HepG2 (cell line): ENCODE measurements around the gene FANCE. TPM values are rescaled to one million over a fixed set of nuclear protein-coding genes. Genes with fewer than 3 reads are reported as not detected.
A peak's percentile ranks its signal among the peaks of the same experiment; 100 is the strongest.

ENCODE experiments used
- ARNT2 ChIP-seq: sonication (generic); formaldehyde crosslinking; IDR thresholded peaks from 2 replicates; pipeline ENCODE4 v1.8.0; 2022; ENCODE audit warnings: mild to moderate bottlenecking, low read depth, missing genetic modification reagents, moderate library complexity
- ELF3 ChIP-seq: IDR thresholded peaks from 2 replicates; pipeline ENCODE4 v1.6.1; 2016; ENCODE audit warnings: missing genetic modification reagents, missing compliant biosample characterization
- HDAC2 ChIP-seq: sonication (generic); formaldehyde crosslinking; IDR thresholded peaks from 2 replicates; pipeline ENCODE4 v1.4.0; 2020; ENCODE audit warnings: missing genetic modification reagents
- KDM3A ChIP-seq: IDR thresholded peaks from 2 replicates; pipeline ENCODE4 v1.6.1; 2018; ENCODE audit warnings: low read depth, missing compliant biosample characterization
- KLF16 ChIP-seq, 2 experiments: sonication (generic) in 1 of 2; formaldehyde crosslinking in 1 of 2; IDR thresholded peaks; 2 replicates each; pipeline versions ENCODE4 v1.6.1 to v1.8.0; 2016 to 2023; ENCODE audit warnings: missing genetic modification reagents in 2 of 2, missing compliant biosample characterization in 1 of 2
- MXI1 ChIP-seq: IDR thresholded peaks from 3 replicates; pipeline ENCODE4 v1.6.1; 2012; ENCODE audit warnings: low read depth, low read length, inconsistent platforms, borderline replicate concordance
- NR2F1 ChIP-seq, 2 experiments: fragments of 450-650 bp in 1 of 2; formaldehyde crosslinking in 1 of 2; IDR thresholded peaks; 2 replicates each; pipeline versions ENCODE4 v1.5.0 to v1.6.1; 2016 to 2020; ENCODE audit warnings: mild to moderate bottlenecking in 1 of 2, missing compliant biosample characterization in 1 of 2, missing genetic modification reagents in 1 of 2, moderate library complexity in 1 of 2
- SOX13 ChIP-seq, 3 experiments: fragments of 450-650 bp in 1 of 3; sonication (generic) in 1 of 3; formaldehyde crosslinking in 1 of 3; IDR thresholded peaks in 2 of 3; conservative IDR thresholded peaks in 1 of 3; 2 replicates each; pipeline versions ENCODE4 v1.5.0 to v1.6.1; 2016 to 2020; ENCODE audit warnings: antibody characterized with exemption in 1 of 3, mild to moderate bottlenecking in 1 of 3, missing compliant biosample characterization in 1 of 3, missing genetic modification reagents in 1 of 3, moderate library complexity in 1 of 3
- TGIF2 ChIP-seq: IDR thresholded peaks from 2 replicates; pipeline ENCODE4 v1.6.1; 2016; ENCODE audit warnings: control low read depth, missing compliant biosample characterization
- THAP9 ChIP-seq: sonication (generic); formaldehyde crosslinking; IDR thresholded peaks from 2 replicates; pipeline ENCODE4; 2020; ENCODE audit warnings: missing genetic modification reagents, mild to moderate bottlenecking, borderline replicate concordance
- ZBTB4 ChIP-seq: sonication (generic); formaldehyde crosslinking; IDR thresholded peaks from 2 replicates; pipeline ENCODE4 v1.4.0; 2020; ENCODE audit warnings: missing genetic modification reagents, mild to moderate bottlenecking, borderline replicate concordance
- ZNF550 ChIP-seq: sonication (generic); formaldehyde crosslinking; IDR thresholded peaks from 2 replicates; pipeline ENCODE4 v1.4.0; 2020; ENCODE audit warnings: mild to moderate bottlenecking, missing genetic modification reagents, borderline replicate concordance
- ZNF691 ChIP-seq: sonication (generic); formaldehyde crosslinking; IDR thresholded peaks from 2 replicates; pipeline ENCODE4 v1.4.0; 2020; ENCODE audit warnings: missing genetic modification reagents, low read depth, mild to moderate bottlenecking, borderline replicate concordance
- ZNF777 ChIP-seq: sonication (generic); formaldehyde crosslinking; IDR thresholded peaks from 2 replicates; pipeline ENCODE4 v1.4.0; 2020; ENCODE audit warnings: missing genetic modification reagents
- polyA plus RNA-seq, 8 experiments: library from polyadenylated mRNA; depleted of rRNA in 3 of 8; stranded (reverse) in 7 of 8; unstranded in 1 of 8; fragments of >200 nt; fragmentation: Illumina TruSeq in 4 of 8; extraction: Trizol in 4 of 8; gene quantifications; 2 replicates each; pipeline versions ENCODE4 v1.2.1 to v1.2.3, GENCODE V29; 2011 to 2016; ENCODE audit warnings: low read depth in 4 of 8, missing spikeins in 1 of 8, mixed read lengths in 1 of 8; ENCODE audit not compliant: insufficient read depth in 1 of 8
- total RNA-seq, 5 experiments: library from RNA; depleted of rRNA; stranded (reverse); fragments of >200 nt; fragmentation: Illumina TruSeq; extraction: Trizol; gene quantifications; 2 replicates each; pipeline ENCODE4 v1.2.3, GENCODE V29; 2016; ENCODE audit warnings: low read depth in 1 of 5
- TF ChIP-seq, protein P1 (sequence below): sonication (generic); formaldehyde crosslinking; IDR thresholded peaks from 2 replicates; pipeline ENCODE4 v1.4.0; 2020; ENCODE audit warnings: missing genetic modification reagents
- TF ChIP-seq, protein P2 (sequence below): IDR thresholded peaks from 2 replicates; pipeline ENCODE4 v1.6.1; 2016

The FANCE gene
- total and polyA plus RNA-seq, 2 of the 13 experiments (the other 11 are each of a cell fraction or from before 2014, with no cell fraction given), result 7.1 to 11.2 TPM

DNA sequence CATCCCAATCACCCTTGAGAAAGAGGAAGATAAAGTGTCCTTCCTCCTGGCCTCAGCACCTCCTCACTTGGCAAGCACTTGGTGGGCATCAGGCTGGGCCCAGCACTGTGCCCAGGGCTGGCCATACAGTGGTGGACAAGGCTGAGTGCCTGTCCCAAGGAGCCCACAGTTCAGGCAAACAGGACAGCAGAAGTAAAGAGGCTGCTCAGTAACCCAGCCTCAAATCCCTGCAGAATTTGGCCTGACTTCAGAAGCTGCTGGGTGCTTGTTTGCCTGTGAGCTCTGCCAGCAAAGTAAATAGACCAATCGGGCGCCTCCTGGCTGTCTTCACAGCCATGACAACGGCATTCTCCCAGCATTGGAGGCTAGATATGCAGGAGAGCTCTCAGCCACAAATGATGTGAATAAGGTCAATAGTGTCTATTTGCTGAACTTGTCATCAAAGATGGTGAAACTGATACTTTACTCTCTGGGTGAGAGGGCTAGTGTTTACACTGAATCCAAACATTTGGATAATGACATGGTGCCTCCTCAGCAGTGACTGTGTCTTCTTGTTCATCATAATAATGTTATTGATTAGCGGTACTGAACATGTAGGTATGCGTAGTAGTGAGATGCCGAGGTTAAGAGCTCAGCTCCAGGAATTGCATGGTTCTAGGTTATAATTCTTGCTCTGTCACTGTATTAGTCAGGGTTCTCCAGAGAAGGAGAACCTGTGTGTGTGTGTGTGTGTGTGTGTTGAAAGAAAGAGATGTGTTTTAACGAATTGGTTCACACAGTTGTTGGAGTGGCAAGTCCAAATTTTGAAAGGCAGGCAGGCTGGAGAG is 36.9 kb upstream of the FANCE start (continued):
- TF ChIP-seq ARNT2 (peak; percentile 54; the same call in 1 of the 2 replicates), TGIF2 (CRISPR knock-in tag) (peak; percentile 88), NR2F1 (CRISPR knock-in tag; IDR thresholded peaks at IDR 0.05) (peak; percentile 88 to 98), ZNF691 (no peak; the same call in 1 of the 2 replicates), HDAC2 (CRISPR knock-in tag) (peak; percentile 100), THAP9 (CRISPR knock-in tag) (peak; percentile 29; the same call in 1 of the 2 replicates), ZNF777 (CRISPR knock-in tag) (no peak), ZNF550 (CRISPR knock-in tag) (no peak), MXI1 (peak; percentile 86; the same call in 1 of the 3 replicates), KDM3A (CRISPR knock-in tag) (peak; percentile 79; the same call in 1 of the 2 replicates), SOX13 (IDR thresholded peaks at IDR 0.05) (peak; percentile 82), SOX13 (CRISPR knock-in tag; conservative IDR thresholded peaks at IDR 0.05 in 1 of 2, IDR thresholded peaks at IDR 0.05 in 1 of 2) (peak in 1 of 2 experiments; percentile 96; a peak in 2 of 4 replicates), ZBTB4 (CRISPR knock-in tag) (peak; percentile 72; the same call in 1 of the 2 replicates), ELF3 (CRISPR knock-in tag) (peak; percentile 93), KLF16 (CRISPR knock-in tag; IDR thresholded peaks at IDR 0.05) (peak in 1 of 2 experiments; percentile 94; a peak in 2 of 4 replicates)
- TF ChIP-seq, protein P1, sequence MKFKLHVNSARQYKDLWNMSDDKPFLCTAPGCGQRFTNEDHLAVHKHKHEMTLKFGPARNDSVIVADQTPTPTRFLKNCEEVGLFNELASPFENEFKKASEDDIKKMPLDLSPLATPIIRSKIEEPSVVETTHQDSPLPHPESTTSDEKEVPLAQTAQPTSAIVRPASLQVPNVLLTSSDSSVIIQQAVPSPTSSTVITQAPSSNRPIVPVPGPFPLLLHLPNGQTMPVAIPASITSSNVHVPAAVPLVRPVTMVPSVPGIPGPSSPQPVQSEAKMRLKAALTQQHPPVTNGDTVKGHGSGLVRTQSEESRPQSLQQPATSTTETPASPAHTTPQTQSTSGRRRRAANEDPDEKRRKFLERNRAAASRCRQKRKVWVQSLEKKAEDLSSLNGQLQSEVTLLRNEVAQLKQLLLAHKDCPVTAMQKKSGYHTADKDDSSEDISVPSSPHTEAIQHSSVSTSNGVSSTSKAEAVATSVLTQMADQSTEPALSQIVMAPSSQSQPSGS (CRISPR knock-in tag), result peak; percentile 81
- TF ChIP-seq, protein P2, sequence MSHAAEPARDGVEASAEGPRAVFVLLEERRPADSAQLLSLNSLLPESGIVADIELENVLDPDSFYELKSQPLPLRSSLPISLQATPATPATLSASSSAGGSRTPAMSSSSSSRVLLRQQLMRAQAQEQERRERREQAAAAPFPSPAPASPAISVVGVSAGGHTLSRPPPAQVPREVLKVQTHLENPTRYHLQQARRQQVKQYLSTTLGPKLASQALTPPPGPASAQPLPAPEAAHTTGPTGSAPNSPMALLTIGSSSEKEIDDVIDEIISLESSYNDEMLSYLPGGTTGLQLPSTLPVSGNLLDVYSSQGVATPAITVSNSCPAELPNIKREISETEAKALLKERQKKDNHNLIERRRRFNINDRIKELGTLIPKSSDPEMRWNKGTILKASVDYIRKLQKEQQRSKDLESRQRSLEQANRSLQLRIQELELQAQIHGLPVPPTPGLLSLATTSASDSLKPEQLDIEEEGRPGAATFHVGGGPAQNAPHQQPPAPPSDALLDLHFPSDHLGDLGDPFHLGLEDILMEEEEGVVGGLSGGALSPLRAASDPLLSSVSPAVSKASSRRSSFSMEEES (CRISPR knock-in tag), result peak; percentile 78
